ENCODE data around the gene C6orf62.

- TF ChIP-seq PBX3 (IDR thresholded peaks at IDR 0.05): no peak
- TF ChIP-seq ZC3H11A (IDR thresholded peaks at IDR 0.05): no peak
- TF ChIP-seq JUNB (IDR thresholded peaks at IDR 0.05): no peak
Measured at GRCh38 chr6:24709014-24709711, 9.8 kb downstream of the C6orf62 start.

Data from A549 (cell line).